AG04450 (cell line): Measurements from ENCODE around the gene YOD1. TPM values are rescaled to one million over a fixed set of nuclear protein-coding genes. Genes with fewer than 3 reads are reported as not detected.

Source experiments
- CTCF ChIA-PET: fragments of 300-600, 350-600 bp; formaldehyde crosslinking; extraction: SDS; loops from one replicate; lab custom pipeline; 2022; ENCODE audit warnings: antibody characterized with exemption, inconsistent platforms; lab: Charles Lee
- POLR2A ChIA-PET: fragments of 350-600 bp; formaldehyde crosslinking; extraction: SDS; loops from one replicate; lab custom pipeline; 2021; ENCODE audit warnings: antibody characterized with exemption, inconsistent platforms; lab: Yijun Ruan, JAX
- DNase-seq: peaks from one replicate; pipeline ENCODE4 v3.0.0-alpha.2; 2011; ENCODE audit warnings: low read depth, low spot score
- H3K27ac ChIP-seq: one replicate; pipeline ENCODE4 v1.5.1; 2012; ENCODE audit warnings: low read depth, low read length, control low read depth
- H3K27me3 ChIP-seq: one replicate; pipeline ENCODE4 v1.6.0; 2012; ENCODE audit warnings: low read length; ENCODE audit not compliant: control insufficient read depth, insufficient read depth
- H3K4me3 ChIP-seq: 2 replicates; pipeline ENCODE4 v1.5.1; 2011; ENCODE audit warnings: mild to moderate bottlenecking, low read depth, low read length, control low read depth
- H3K9me3 ChIP-seq: 2 replicates; pipeline ENCODE4 v1.5.1; 2012; ENCODE audit warnings: low read length; ENCODE audit not compliant: control insufficient read depth, insufficient read depth
- CTCF ChIP-seq: IDR thresholded peaks from 2 replicates; pipeline ENCODE4 v1.5.1; 2011; ENCODE audit warnings: low read depth, low read length, control low read depth, inconsistent platforms
- polyA plus RNA-seq: library from polyadenylated mRNA; depleted of rRNA; stranded (reverse); fragments of >200 nt; gene quantifications from 2 replicates; pipeline ENCODE4 v1.2.3, GENCODE V29; 2011

The YOD1 gene
- polyA plus RNA-seq, 1 experiment: 3.2 TPM

- Histone ChIP-seq H3K9me3 (peaks cover 3% of the 10 kb centered on the region; the same call in 1 of the 2 replicates), H3K27ac (no peak overlapping the region), H3K4me3 (no peak overlapping the region), H3K27me3 (peaks cover 9% of the 10 kb centered on the region)
- no peak for DNase-seq
- ChIA-PET CTCF (interaction anchor here (0.7 to 2.5 kb wide), 3 partner anchors 19 to 374 kb away, joined by 3 to 15 read pairs (median 4); no protein-coding TSS in a partner anchor), POLR2A (no interaction called here)
- TF ChIP-seq CTCF: no peak
These were observed 20.4 kb downstream of the YOD1 start for GRCh38 chr1:207030522-207031009.

GRCh38 chr1:207029701-207030521 lies 21.1 kb downstream of the YOD1 start:
- peaks cover 3% of the 10 kb centered on the region; the same call in 1 of the 2 replicates for H3K9me3 ChIP-seq
- CTCF ChIA-PET: interaction anchor here (0.7 to 2.5 kb wide), 3 partner anchors 20 to 375 kb away, joined by 3 to 15 read pairs (median 4); no protein-coding TSS in a partner anchor
- TF ChIP-seq CTCF: no peak
- no peak overlapping the region for H3K4me3 ChIP-seq
- no peak for DNase-seq
- no peak overlapping the region for H3K27ac ChIP-seq
- H3K27me3 ChIP-seq: peaks cover 9% of the 10 kb centered on the region
- POLR2A ChIA-PET: no interaction called here

- CTCF ChIA-PET: interaction anchor here (2.5 kb wide), 1 partner anchor 20 kb away, joined by 15 read pairs; no protein-coding TSS in a partner anchor
- no peak for TF ChIP-seq CTCF
- Histone ChIP-seq H3K27ac (no peak overlapping the region), H3K9me3 (peaks cover 3% of the 10 kb centered on the region; the same call in 1 of the 2 replicates), H3K4me3 (no peak overlapping the region), H3K27me3 (peaks cover 9% of the 10 kb centered on the region)
- POLR2A ChIA-PET: no interaction called here
- no peak for DNase-seq
These were observed 21.9 kb downstream of the YOD1 start for GRCh38 chr1:207028884-207029650.

- ChIA-PET CTCF (no interaction called here), POLR2A (no interaction called here)
These were observed 23.1 kb downstream of the YOD1 start for GRCh38 chr1:207027921-207028320.

More at GRCh38 chr1:207027921-207028320, 23.1 kb downstream of the YOD1 start:
- no peak overlapping the region for H3K27ac ChIP-seq
- no peak overlapping the region for H3K4me3 ChIP-seq
- TF ChIP-seq CTCF: no peak
- DNase-seq: no peak
- peaks cover 3% of the 10 kb centered on the region; the same call in 1 of the 2 replicates for H3K9me3 ChIP-seq
- H3K27me3 ChIP-seq: peaks cover 9% of the 10 kb centered on the region
